NCI-H2081 treated with DMSO at 0.1 percent for 48 hours (cell line): ENCODE measurements around the gene LRRC8A.
"Not testable (repeated sequence)": the region's sequence is repeated elsewhere in the genome, so short reads cannot be mapped to it uniquely, and the experiment has no call there.

Experiments
- DNase-seq: peaks from one replicate; lab custom pipeline; 2025; lab: John Stamatoyannopoulos, UW

Gene LRRC8A

DNA sequence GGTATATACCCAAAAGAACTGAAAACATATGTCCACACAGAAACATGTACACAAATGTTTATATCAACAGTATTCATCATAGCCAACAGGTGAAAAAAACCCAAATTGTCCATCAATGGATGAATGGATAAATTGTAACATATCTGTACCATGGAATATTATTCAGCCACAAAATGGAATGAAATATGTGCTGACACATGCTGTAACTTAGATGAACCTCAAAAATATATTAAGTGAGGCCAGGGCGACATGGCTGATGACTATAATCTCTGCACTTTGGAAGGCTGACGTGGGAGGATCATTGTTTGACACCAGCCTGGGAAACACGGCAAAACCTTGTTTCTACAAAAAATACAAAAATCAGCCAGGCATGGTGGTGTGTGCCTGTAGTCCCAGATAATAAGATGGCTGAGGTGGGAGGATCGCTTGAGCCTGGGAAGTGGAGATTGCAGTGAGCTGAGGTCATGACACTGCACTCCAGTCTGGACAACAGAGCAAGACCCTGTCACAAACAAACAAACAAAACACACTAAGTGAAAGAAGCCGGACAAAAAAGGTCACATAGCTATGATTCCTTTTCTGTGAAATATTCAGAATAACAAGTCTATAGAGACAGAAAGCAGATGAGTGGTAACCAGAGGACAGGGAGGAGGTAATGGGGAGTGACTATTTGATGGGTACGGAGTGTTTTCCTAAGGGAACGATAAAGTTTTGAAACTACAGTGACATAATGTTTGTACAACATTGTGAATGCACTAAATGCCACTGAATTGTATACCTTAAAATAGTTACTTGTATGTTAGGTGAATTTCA, 11.6 kb upstream of the LRRC8A start:
- DNase-seq, result no peak

DNA sequence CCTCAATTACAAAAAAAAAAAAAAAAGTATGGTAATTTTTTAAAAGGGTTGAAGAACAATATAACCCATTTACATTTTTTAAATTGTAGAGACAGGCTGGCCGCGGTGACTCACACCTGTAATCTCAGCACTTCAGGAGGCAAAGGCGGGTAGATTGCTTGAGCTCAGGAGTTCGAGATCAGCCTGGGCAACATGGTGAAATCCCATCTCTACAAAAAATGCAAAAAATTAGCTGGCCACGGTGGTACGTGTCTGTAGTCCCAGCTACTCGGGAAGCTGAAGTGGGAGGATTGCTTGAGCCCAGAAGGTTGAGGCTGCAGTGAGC, 11.0 kb upstream of the LRRC8A start:
- not testable (repeated sequence) for DNase-seq

GRCh38 chr9:128877852-128878251, 4.1 kb upstream of the LRRC8A start:
- DNase-seq, result no peak

DNA sequence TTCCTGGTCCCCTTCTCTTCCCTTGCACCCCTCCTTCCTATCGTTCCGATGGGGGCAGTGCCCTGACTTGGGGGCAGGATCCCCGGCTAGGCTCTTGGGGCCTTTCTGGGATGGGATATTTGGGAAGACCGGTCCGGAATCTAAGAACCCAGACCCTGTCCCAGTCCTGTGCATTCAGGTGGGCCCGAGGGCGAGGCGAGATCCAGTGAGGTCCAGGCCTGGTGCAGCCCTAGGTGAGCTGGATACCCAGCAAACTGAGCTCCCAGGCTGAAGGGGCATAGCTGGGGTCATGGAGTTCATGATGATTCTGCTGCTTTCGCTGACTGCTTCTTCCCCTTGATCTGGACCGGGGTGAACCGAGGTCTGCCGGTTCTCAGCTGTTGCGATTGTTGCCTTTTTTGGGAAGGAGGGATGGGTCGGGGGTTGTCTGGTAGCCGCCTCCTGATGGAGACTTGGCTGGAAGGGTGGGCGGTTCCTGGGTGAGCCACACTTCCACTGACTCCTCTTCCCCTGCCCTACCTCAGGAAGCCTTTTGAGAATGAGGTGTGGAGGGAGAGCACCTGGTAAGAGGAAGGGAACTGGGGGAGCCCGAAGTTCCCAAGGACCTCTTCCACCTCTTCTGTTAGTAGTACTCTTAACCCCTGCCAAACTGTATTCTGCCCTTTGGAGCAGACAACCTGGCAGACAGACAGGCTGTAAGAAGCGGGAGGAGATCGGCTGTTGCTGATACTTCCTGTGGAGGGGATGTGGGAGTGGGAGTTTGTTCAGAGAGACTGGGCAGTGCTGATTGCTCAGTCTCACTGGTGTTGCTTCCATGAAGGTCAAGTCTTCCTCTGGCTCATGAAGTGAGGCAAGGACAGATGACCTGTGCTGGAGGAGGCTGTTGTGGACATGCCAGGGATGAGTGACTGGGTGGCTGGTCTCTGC, 1.0 kb downstream of the LRRC8A start:
- no peak for DNase-seq

- no peak for DNase-seq
Measured at GRCh38 chr9:128884164-128884563, 2.2 kb downstream of the LRRC8A start.

DNA sequence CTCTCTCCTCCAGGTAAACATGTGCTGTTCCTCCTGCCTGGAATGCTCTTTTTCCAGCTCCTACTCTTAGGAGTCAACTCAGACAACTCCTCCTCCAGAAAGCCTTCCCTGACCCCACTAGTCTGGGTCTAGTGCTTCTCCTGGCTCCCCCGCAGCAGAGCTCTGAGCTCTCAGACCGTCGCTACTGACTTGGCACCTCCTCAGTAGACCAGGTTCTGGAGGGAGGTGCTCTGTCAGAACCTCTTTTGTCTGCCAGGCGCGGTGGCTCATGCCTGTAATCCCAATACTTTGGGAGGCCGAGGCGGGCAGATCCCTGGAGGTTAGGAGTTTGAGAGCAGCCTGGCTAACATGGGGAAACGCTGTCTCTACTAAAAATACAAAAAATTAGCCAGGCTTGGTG, 3.4 kb downstream of the LRRC8A start:
- DNase-seq, result no peak

- no peak for DNase-seq
Measured at GRCh38 chr9:128885798-128886197, 3.9 kb downstream of the LRRC8A start.

DNA sequence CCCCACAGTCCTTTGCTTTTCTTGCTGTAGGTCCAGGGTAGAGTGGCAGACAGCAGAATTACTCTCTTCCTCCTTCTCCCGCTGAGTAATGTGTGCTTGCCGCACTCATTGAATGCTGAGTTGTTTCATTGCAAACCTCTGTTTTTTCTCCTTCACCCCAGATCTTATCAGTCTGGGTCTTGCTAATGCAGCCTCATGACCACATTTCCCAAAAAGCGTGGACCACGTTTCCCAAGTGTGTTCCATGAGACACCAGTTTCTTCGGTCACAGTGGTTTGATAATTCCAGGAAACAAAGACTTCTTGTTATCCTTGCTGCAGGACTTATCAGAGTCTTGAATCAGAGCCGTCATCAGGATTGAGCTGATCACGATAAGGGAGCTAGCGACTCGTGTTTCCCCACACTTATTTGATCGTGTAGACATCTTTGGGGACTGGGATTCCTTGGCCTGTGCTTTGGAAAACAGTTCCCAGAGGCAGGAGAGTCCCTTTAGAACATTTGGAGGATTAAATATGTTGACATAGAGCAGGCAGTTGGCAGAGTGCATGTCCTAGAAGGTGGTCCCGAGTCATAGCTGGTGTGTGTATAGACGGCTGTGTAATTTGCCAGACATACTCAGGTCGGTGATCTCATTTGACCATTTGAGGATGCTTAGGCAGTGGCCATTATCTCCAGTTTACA, 4.4 kb downstream of the LRRC8A start:
- no peak for DNase-seq

DNA sequence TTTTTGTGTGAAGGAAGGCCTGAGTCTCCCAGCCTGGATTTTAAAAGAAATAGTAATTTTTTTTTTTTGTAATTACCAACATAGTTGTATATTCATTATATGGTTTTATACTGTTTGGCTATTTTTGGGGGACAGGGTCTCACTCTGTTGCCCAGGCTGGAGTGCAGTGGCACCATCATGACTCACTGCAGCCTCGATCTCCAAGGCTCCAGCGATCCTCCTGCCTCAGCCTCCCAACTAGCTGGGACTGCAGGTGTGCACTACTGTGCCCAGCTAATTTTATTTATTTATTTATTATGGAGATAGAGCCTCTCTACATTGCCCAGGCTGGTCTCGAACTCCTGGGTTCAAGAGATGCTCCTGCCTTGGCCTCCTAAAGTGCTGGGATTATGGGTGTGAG, 5.1 kb downstream of the LRRC8A start:
- DNase-seq, result no peak

DNA sequence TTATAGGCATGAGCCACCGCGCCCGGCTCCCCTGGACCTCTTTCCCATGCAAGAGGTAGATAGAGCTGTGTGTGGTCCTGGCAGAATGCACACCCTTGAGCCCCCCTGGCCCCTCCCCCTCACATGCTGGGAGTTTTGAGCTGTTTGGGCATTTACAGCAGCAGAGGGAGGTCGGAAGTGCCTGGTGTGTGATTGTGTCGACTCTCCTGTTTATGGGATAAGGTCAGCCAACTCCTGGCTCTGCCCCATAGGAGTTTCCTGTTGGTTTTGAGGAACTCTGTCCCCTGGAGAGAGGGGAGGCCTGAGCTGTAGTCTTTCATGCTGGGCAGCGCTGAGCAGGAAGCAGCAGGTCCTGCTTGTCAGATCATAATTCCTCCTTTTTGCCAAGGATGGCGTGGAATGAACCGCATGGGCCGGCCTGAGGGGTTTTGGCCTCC, 6.0 kb downstream of the LRRC8A start:
- DNase-seq, result no peak

DNA sequence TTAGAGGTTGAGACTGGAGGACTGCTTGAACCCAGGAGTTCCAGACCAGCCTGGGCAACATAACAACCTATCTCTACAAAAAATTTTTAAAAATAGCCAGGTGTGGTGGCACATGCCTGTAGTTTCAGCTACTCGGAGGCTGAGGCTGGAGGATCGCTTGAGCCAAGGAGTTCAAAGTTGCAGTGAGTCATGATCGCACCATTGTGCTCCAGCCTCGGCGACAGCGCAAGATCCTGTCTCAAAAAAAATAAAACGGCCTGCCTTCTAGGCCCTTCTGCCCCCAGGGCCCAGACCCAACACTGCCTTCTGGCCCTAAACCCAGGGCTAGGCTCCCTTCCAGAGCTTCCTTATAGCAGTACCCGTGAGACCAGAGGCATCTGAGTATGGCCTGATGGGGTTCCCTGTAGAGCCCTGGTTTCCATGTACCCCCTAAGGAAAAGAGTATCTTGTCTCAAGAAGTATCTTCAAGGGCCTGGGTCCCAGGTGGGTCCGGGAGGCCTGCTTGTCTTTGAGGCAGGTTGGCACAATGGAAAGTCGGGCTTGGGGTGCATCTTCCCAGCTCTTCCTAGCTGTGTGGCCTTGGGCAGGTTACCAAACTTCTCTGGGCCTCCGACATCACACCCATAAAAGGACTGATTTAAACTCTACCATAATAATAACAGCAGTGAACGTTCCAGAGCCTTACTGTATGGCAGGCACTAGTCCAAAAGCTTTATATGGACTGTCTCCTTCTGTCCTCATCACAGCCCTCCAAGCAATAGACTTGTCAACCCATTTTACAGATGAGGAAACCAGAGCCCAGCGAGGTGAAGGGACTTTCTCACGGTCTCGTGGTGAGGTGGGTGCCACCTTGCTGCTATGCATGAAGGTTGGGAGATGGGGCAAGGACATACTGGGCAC, 9.6 kb downstream of the LRRC8A start:
- no peak for DNase-seq

GRCh38 chr9:128892221-128892921, 10.4 kb downstream of the LRRC8A start:
- no peak for DNase-seq

DNA sequence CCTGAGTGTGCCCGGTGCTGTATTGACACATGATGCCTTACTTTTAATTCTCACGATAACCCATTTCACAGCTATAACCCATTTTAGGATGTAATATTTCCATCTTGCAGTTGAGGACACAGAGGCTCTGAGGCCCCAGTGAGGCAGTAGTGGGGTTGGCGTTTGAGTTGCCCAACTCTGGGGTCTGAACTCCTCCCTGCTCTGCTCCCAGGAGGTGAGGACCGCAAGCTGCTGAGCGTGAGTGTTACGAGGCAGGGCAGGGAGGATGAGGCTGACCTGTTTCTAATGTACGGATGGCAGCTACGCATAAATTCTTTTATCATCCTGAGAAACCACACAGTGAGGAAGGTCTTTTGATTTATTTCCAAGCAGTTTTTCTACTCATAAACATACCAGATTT, 11.4 kb downstream of the LRRC8A start:
- no peak for DNase-seq

DNA sequence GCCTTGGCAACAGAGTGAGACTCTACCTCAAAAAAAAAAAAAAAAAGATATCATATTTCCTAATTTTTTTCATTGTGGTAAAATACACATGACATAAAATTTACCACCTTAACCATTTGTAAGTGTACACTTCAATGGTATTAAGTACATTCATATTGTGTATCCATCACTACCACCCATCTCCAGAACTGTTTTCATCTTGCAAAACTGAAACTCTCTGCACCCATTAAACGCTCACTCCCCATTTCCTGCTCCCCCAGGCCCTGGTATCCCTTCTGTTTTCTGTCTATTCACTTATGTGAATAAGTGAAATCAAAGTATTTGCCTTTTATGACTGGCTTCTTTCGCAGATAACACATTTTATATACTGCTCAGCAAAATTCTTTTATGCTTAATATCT, 12.8 kb downstream of the LRRC8A start:
- DNase-seq, result no peak

DNA sequence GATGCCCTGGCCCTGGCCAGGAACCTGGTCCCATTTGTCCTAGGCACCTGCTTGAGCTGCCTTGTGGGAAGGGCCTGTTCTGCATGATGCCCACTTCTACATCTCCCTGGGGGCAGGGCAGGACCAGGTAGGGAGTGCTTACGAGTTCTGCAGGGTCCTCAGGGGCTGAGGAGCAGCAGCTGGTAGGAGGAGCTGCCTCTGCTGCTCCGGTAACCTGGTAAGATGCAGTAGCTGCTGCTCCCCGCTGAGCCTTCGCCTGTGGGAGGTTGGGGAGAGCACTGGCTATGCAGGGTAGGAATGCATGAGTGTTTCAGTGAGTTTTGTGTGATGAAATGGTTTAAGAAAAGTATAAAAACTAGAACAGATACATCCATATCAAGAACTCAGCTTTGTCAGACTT, 13.6 kb downstream of the LRRC8A start:
- no peak for DNase-seq

- no peak for DNase-seq
Measured at GRCh38 chr9:128898382-128898781, 16.4 kb downstream of the LRRC8A start.

DNA sequence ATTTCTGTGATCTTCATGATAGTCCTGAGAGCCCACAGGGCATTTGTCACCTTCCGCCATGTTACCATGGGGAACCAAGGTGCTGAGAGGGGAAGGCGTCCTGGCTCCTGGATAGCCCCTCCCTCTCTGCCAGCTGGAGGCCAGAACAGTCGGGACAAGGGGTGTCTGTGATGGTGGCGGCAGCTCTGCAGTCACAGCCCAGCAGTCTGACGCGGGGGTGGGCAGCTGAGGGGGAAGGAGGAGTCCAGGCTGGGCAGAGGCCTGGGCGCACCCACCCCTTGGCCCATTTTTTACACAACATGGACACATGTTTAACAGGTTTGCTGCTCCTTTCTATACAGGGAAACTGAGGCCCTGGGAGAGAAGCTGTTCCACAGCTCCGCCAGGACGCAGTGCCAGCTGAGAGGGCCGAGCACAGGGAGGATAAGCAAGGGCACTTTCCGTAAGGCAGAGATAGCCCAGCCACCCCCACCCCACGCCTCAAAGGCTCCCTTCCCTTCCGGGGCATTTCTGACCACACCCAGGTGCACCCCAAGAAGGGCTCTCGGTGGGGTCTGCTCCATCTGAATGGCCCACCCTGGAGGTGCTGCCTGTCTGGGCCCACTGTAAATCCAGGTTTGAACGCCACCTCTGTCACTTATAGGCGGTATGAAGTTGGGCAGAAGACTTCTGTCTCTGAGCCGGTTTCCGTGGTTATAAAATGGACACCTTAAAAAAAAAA, 17.1 kb downstream of the LRRC8A start:
- no peak for DNase-seq

DNA sequence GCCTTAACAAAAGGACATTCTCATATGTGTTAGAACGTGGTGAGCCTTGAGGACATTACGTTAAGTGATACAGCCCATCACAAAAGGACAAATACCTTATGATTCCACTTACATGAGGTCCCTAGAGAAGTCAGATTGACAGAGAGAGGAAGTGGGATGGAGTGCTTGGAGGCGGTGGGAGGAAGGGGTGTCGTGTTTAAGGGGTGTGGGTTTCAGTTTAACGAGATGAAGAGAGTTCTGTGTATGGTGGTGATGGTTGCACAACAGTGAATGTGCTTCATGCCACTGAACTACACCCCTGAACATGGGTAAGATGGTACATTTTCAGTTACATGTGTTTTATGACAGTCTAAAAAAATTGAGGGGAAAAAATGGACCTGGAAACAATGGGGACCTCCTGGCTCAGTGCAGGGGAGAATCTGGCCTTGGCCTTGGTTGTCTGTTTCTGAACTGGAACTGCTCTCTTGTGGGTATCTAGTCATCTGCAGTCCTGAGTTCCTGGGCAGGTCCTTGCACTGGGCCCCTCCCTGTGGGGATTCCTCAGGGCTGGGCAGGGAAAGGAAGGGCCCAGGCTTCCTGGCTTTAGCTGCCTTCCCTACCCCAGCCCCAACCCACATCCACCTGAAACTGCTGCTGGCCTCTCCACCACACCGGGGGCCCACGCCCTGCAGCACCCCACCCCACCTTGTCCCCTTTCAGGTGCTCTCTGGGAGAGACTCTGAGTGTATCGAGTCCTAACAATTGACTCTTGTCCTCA, 17.8 kb downstream of the LRRC8A start:
- DNase-seq, result no peak

- no peak for DNase-seq
Measured at GRCh38 chr9:128901379-128901778, 19.4 kb downstream of the LRRC8A start.

DNA sequence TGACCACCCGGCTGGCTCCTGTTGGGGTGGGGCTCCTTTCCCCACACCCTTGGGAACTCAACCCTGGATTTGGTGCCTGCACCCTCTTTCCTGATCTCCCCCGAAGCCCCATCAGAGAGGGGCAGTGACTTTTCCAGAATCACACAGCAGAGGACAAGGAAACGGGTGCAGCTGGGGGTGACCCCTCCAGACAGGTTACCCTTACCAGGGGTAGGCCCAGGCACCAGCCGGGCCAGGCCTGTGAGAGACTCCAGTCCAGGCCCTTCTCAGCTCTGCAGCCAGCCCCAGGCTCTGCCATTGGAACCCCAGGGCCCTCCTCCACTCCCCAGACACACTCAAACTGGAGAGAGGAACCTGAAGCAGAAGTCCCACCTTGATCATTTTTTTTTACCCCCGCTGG, 19.9 kb downstream of the LRRC8A start:
- DNase-seq, result no peak
